PC-9 (cell line): ENCODE measurements around the gene TMIGD1. TPM values are rescaled to one million over a fixed set of nuclear protein-coding genes. Genes with fewer than 3 reads are reported as not detected.

Experiments
- BruUV-seq: library from RNA; stranded (reverse); fragments of 400-500 nt; replicated peaks from 2 replicates; lab custom pipeline; 2021; lab: Mats Ljungman, UMichigan
- CTCF ChIA-PET: fragments of 300-600 bp; sonication (Branson Sonifier 250); formaldehyde crosslinking; loops from one replicate; lab custom pipeline; 2022; ENCODE audit warnings: antibody characterized with exemption; lab: Charles Lee
- POLR2A ChIA-PET: fragments of 300-600 bp; sonication (Branson Sonifier 250); formaldehyde crosslinking; loops from one replicate; lab custom pipeline; 2022; ENCODE audit warnings: antibody characterized with exemption; ENCODE audit not compliant: unreplicated experiment; lab: Charles Lee
- DNase-seq, 2 experiments: peaks; one replicate each; pipeline versions ENCODE4 v3.0.0 to v3.0.0-alpha.2; 2015 to 2022; ENCODE audit warnings: mixed read lengths in 1 of 2
- H2AFZ ChIP-seq: fragments of 200-600 bp; sonication (generic); 2 replicates; pipeline ENCODE4 v1.8.1; 2017; ENCODE audit warnings: antibody characterized with exemption
- H3F3A ChIP-seq: fragments of 200-600 bp; sonication (generic); 2 replicates; pipeline ENCODE4 v1.8.1; 2017; ENCODE audit warnings: antibody characterized with exemption, mild to moderate bottlenecking, low read depth; ENCODE audit not compliant: insufficient read depth
- H3K27ac ChIP-seq: fragments of 200-600 bp; sonication (generic); 2 replicates; pipeline ENCODE4 v1.6.1; 2016; ENCODE audit warnings: mixed run types
- H3K27me3 ChIP-seq: fragments of 200-600 bp; sonication (generic); 2 replicates; pipeline ENCODE4 v1.6.1; 2016; ENCODE audit warnings: low read depth, mixed run types; ENCODE audit not compliant: insufficient read depth
- H3K36me3 ChIP-seq: fragments of 200-600 bp; sonication (generic); 2 replicates; pipeline ENCODE4 v1.6.1; 2016; ENCODE audit warnings: low read depth, mixed run types
- H3K4me1 ChIP-seq: fragments of 200-600 bp; sonication (generic); replicated peaks from 2 replicates; pipeline ENCODE4 v1.6.1; 2016; ENCODE audit warnings: mixed run types; ENCODE audit not compliant: insufficient read depth
- H3K4me2 ChIP-seq: fragments of 200-600 bp; sonication (generic); 2 replicates; pipeline ENCODE4 v1.6.1; 2017; ENCODE audit warnings: mixed run types
- H3K4me3 ChIP-seq: fragments of 200-600 bp; sonication (generic); 2 replicates; pipeline ENCODE4 v1.6.1; 2016; ENCODE audit warnings: mixed run types
- H3K79me2 ChIP-seq: fragments of 200-600 bp; sonication (generic); 2 replicates; pipeline ENCODE4 v1.6.1; 2017; ENCODE audit warnings: low read depth, mixed run types
- H3K9me2 ChIP-seq: fragments of 200-600 bp; sonication (generic); 2 replicates; pipeline ENCODE4 v1.8.1; 2017; ENCODE audit warnings: mild to moderate bottlenecking; ENCODE audit not compliant: insufficient read depth
- H3K9me3 ChIP-seq: fragments of 200-600 bp; sonication (generic); 2 replicates; pipeline ENCODE4 v1.8.1; 2016; ENCODE audit warnings: low read depth; ENCODE audit not compliant: insufficient read depth
- H4K20me1 ChIP-seq: fragments of 200-600 bp; sonication (generic); 2 replicates; pipeline ENCODE4 v1.8.1; 2017; ENCODE audit not compliant: insufficient read depth
- EZH2 ChIP-seq: fragments of 200-600 bp; sonication (generic); IDR thresholded peaks from 2 replicates; pipeline ENCODE4 v1.8.0; 2017; ENCODE audit warnings: antibody characterized with exemption, low read depth
- intact Hi-C: fragments of 100-400 bp; cut with micrococcal nuclease; formaldehyde crosslinking; loops from one replicate; pipeline ENCODE4 v1.10.0; 2022; ENCODE audit not compliant: unreplicated experiment
- total RNA-seq: library from RNA; stranded (reverse); gene quantifications from 2 replicates; pipeline ENCODE4 v1.2.3, GENCODE V29; 2021
- TF ChIP-seq, protein P1 (sequence below): fragments of 200-600 bp; sonication (generic); conservative IDR thresholded peaks from 2 replicates; pipeline ENCODE4 v1.6.1; 2017; ENCODE audit warnings: mixed run types, antibody characterized with exemption, mild to moderate bottlenecking, moderate library complexity

TMIGD1 gene
- total RNA-seq, 1 experiment from 2014 or later = not detected

GRCh38 chr17:30345527-30346075, 11.7 kb upstream of the TMIGD1 start:
- TF ChIP-seq EZH2 = no peak
- TF ChIP-seq, protein P1, sequence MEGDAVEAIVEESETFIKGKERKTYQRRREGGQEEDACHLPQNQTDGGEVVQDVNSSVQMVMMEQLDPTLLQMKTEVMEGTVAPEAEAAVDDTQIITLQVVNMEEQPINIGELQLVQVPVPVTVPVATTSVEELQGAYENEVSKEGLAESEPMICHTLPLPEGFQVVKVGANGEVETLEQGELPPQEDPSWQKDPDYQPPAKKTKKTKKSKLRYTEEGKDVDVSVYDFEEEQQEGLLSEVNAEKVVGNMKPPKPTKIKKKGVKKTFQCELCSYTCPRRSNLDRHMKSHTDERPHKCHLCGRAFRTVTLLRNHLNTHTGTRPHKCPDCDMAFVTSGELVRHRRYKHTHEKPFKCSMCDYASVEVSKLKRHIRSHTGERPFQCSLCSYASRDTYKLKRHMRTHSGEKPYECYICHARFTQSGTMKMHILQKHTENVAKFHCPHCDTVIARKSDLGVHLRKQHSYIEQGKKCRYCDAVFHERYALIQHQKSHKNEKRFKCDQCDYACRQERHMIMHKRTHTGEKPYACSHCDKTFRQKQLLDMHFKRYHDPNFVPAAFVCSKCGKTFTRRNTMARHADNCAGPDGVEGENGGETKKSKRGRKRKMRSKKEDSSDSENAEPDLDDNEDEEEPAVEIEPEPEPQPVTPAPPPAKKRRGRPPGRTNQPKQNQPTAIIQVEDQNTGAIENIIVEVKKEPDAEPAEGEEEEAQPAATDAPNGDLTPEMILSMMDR = no peak
- Histone ChIP-seq H2AFZ (no peak overlapping the region; the same call in 1 of the 2 replicates), H3F3A (peaks cover 43% of the 10 kb centered on the region), H3K4me2 (peak overlapping the region; percentile 75), H3K36me3 (no peaks in the 10 kb centered on the region), H3K9me2 (no peaks in the 10 kb centered on the region), H3K27ac (peak overlapping the region; percentile 96), H3K4me1 (peaks cover 54% of the 10 kb centered on the region), H3K9me3 (no peaks in the 10 kb centered on the region; the same call in 1 of the 2 replicates), H3K27me3 (no peaks in the 10 kb centered on the region), H3K4me3 (no peak overlapping the region), H3K79me2 (no peaks in the 10 kb centered on the region), H4K20me1 (no peaks in the 10 kb centered on the region)
- no TSS peak for BruUV-seq
- DNase-seq = peak in 1 of 2 experiments; percentile 63
- ChIA-PET POLR2A (interaction anchor here (0.5 to 0.6 kb wide), 3 partner anchors 19 to 778 kb away, joined by 3 read pairs; no protein-coding TSS in a partner anchor), CTCF (interaction anchor here (0.5 to 0.6 kb wide), 3 partner anchors 18 to 449 kb away, joined by 4 to 10 read pairs (median 9); no protein-coding TSS in a partner anchor)
- intact Hi-C loops = loop anchor here (2.0 kb wide), 1 partner anchor 33 kb away; the partner anchor contains the start of gene CPD

- Histone ChIP-seq H3F3A (peaks cover 46% of the 10 kb centered on the region), H2AFZ (no peak overlapping the region; the same call in 1 of the 2 replicates), H3K27ac (peak overlapping the region; percentile 96), H3K9me2 (no peaks in the 10 kb centered on the region), H3K4me2 (peak overlapping the region; percentile 75), H3K4me3 (no peak overlapping the region), H3K4me1 (peaks cover 59% of the 10 kb centered on the region), H3K36me3 (no peaks in the 10 kb centered on the region), H3K79me2 (no peaks in the 10 kb centered on the region), H3K9me3 (no peaks in the 10 kb centered on the region; the same call in 1 of the 2 replicates), H3K27me3 (no peaks in the 10 kb centered on the region), H4K20me1 (no peaks in the 10 kb centered on the region)
- POLR2A ChIA-PET = interaction anchor here (0.5 to 0.6 kb wide), 4 partner anchors 19 to 777 kb away, joined by 3 read pairs; no protein-coding TSS in a partner anchor
- TF ChIP-seq EZH2 = no peak
- TF ChIP-seq, protein P1 = no peak
- no peak for DNase-seq
- no TSS peak for BruUV-seq
- CTCF ChIA-PET = interaction anchor here (0.5 to 1.2 kb wide), 4 partner anchors 9 to 450 kb away, joined by 3 to 9 read pairs (median 4); partner anchors contain the start of gene GOSR1
- intact Hi-C loops = loop anchor here (2.0 kb wide), 1 partner anchor 34 kb away; the partner anchor contains the start of gene CPD
Measured at GRCh38 chr17:30345089-30345433, 11.2 kb upstream of the TMIGD1 start.

DNA sequence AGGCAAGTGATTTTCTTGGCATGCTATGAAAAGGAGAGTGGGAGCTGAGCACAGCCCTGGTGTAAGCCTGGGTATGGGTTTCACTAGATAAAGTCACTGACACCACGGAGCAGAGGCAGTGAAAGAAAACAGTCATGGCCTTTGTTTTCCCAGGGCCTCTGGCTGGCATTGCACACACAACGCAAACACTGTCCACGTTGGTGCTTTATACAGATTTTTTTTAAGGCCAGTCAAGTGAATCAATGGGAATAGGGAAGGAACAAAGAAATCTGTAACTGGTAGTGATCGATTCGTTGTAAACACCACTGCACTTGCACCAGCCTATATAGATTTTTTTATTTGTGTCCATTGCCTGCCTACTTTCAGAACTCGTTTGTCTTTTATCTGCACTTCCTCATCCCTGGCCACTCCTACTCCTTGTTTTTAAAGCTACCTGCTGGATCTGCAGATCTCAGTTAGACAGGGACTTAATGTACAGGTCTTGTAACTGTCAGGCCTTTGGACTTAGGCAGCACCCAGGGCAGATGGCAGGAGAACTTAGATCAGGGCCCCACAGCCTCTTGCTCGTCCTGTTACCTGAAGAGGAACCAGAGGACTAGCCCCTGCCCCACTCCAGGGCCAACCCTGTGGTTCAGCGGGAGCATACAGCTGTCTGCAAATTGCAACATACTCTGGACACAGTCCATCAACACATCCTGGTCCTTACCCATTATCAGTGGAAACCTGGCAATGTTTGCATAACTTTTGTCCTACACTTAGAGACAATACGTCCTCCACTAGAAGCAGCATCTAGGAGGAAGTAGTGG, 10.6 kb upstream of the TMIGD1 start:
- POLR2A ChIA-PET = interaction anchor here (0.5 kb wide), 1 partner anchor 106 kb away, joined by 3 read pairs; no protein-coding TSS in a partner anchor
- Histone ChIP-seq H3K4me1 (peaks cover 64% of the 10 kb centered on the region), H3K4me2 (peak overlapping the region; percentile 75), H3K36me3 (no peaks in the 10 kb centered on the region), H3K27ac (peak overlapping the region; percentile 96), H3K4me3 (peak overlapping the region; percentile 33; the same call in 1 of the 2 replicates), H3K27me3 (no peaks in the 10 kb centered on the region), H4K20me1 (no peaks in the 10 kb centered on the region), H3K79me2 (no peaks in the 10 kb centered on the region), H3K9me3 (no peaks in the 10 kb centered on the region; the same call in 1 of the 2 replicates), H3F3A (peaks cover 50% of the 10 kb centered on the region), H3K9me2 (no peaks in the 10 kb centered on the region), H2AFZ (peak overlapping the region; percentile 53)
- intact Hi-C loops = loop anchor here (2.0 to 5.0 kb wide), 4 partner anchors 34 to 373 kb away; partner anchors contain the start of gene CPD
- CTCF ChIA-PET = interaction anchor here (0.5 to 1.2 kb wide), 4 partner anchors 8 to 527 kb away, joined by 3 to 5 read pairs (median 4); partner anchors contain the start of gene GOSR1
- BruUV-seq = no TSS peak
- no peak for TF ChIP-seq EZH2
- TF ChIP-seq, protein P1 = no peak
- peak; percentile 68 to 98 for DNase-seq
